Activated CD4-positive, CD25-positive, alpha-beta regulatory T cell (primary cell): ENCODE data around the gene TERB2.
"Not testable (repeated sequence)": the region's sequence is repeated elsewhere in the genome, so short reads cannot be mapped to it uniquely, and the experiment has no call there.

Experiments
- DNase-seq, 4 experiments: peaks; one replicate each; lab custom pipeline; 2025; lab: John Stamatoyannopoulos, UW

The TERB2 gene, protein sequence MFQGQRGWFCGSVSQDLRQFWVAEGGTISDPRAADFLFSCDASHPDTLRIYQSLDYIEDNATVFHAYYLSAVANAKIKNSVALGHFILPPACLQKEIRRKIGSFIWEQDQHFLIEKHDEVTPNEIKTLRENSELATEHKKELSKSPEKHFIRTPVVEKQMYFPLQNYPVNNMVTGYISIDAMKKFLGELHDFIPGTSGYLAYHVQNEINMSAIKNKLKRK

DNA sequence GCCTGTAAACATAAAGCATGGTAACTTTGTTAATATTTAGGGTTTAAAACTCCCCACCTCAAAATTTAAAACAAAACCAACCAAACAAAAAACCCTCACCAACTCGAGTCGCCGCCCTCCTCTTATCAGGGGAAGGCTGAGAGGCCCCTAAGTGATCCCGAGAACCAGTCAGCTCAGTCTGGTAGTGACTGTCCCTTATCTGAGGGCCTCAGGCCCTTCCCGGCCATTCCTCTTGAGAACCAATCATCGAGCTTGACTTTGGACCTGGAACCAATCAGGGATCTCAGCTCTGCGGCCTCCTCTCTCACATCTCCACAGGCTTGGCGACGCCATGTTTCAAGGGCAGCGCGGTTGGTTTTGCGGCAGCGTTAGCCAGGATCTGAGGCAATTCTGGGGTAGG lies at the start of gene TERB2:
Gene TERB2 (plus strand): TSS at position 300 of the 400 bp plus-strand sequence. CDS start 32 bp downstream, at position 332.
- no peak for DNase-seq

DNA sequence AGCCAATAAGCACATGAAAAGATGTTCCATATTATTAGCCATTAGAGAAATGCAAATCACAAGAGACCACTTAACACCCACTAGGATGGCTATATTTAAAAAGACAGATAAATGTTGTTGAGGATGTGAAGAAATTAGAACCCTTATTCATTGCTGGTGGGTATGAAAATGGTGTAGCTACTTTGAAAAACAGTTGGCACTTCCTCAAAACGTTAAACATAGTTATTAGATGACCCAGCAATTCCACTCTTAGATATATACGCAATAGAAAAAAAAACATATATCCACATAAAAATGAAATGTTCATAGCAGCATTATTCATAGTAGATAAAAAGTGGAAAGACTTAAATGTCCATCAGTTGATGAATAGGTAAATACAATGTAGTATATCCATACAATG lies 47.1 kb upstream of the TERB2 start:
- no peak for DNase-seq

DNA sequence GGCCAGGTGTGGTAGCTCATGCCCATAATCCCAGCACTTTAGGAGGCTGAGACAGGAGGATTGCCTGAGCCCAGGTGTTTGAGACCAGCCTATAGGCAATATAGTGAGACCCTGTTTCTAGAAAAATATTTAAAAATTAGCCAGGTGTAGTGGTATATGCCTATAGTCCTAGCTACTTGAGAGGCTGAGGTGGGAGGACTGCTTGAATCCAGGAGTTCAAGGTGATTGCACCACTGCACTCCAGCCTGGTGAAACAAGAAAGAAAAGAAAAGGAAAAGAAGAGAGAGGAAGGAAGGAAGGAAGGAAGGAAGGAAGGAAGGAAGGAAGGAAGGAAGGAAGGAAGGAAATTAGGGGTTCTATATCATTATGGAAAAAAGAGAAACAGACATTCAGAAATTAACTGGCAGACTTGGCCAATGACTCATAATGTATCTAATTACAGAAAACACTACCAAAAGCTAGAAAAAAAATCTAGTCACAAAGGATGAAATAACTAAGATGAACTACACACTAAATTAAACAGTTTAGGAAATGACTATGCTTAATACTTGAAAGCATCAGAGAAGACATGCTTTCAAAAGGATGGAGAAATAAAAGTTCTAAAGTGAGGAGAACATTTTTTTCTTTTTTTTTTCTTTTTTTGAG lies 45.4 kb upstream of the TERB2 start:
- no peak for DNase-seq

DNA sequence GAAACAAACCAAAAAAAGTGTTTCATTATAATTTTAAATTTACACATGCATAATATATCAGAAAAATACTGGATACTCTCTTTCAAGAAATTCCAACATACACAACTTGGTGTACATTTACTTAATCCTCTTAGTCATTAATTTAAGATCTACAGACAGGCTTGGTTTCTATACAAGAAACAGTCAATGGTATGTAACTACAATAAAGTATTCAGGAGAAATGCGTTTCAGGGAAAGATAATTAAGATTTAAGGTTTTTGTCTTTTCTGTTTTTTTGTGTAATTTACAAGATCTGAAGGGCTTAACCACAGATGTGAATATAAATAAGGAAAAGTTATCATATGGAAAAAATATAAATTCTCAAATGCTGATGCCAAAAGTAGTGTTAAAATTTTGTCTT lies 44.3 kb upstream of the TERB2 start:
- DNase-seq, result not testable (repeated sequence)

- not testable (repeated sequence) for DNase-seq
Measured at GRCh38 chr15:44912974-44913448, 43.5 kb upstream of the TERB2 start.

DNA sequence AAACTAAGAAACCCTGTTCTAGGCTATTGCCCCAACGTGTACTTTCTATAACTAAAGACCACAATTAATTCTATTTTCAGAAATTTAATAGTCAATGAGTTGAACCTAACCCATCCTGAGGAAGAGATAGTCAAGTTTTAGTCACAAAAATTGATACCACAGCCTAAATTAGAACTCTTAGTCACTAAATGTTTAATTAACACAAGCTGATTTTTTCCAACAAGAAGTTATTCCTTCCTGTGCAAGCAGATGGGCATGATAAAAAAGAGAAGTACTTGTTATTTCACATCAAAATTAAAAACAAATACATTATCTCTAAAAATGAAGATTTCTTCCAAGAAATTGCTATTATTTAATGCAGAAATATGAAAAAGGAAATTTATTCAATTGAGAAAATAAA lies 38.4 kb upstream of the TERB2 start:
- DNase-seq, result no peak

DNA sequence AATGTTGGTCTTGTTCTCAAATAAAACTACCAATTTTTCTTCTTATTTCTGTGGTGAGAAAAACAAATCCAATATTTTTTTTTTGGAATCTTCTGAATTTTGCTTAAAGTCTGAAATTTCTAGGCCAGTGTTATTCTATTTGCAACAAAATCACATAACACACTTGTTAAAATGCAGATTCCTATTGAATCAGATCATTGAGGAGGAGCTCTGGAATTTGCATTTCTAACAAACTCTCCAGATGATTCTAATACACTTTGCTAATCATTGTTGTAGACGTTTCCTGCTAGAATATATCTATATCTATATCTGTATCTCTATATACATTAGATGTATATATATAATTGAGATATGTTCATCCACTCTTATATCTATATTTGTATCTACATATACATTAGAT lies 27.8 kb upstream of the TERB2 start:
- DNase-seq, result not testable (repeated sequence)

DNA sequence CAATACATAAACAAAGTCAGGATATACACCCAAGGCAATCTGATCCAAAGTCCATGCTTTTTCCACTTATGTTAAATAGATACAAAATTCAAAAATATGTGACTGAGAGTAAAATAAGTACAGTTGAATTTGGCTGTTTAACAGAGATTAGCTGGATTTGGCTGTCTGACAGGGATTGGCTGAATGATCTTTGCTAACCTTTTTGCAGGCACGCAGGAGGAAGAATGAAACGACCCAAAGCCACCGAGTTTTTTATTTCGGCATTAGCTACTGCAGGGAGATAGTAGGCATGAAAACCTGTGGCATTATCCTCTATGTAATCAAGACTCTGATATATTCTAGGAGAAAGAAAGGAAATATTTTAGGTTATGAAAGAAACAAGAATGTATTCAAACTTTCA lies 26.2 kb upstream of the TERB2 start:
- DNase-seq, result not testable (repeated sequence)

GRCh38 chr15:44958302-44958701 lies 1.8 kb downstream of the TERB2 start:
- DNase-seq, result not testable (repeated sequence)

DNA sequence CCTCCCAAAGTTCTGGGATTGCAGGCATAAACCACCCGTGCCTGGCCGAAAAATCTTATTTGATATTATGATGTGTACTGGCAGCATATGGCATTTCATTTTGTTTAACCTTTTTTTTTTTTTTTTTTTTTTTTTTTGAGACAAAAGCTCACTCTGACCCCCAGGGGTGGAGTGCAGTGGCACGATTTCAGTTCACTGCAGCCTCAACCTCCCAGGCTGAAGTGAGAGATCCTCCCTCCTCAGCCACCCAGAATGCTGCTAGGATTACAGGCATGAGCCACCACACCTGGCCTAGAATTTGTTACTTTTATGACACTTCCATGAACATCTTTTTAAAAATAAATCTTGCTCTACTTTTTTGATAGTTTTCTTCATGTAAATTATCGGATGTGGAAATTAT lies 12.0 kb downstream of the TERB2 start:
- no peak for DNase-seq

GRCh38 chr15:44971036-44971435 lies 14.5 kb downstream of the TERB2 start:
- DNase-seq, result no peak

GRCh38 chr15:44976183-44976582 lies 19.7 kb downstream of the TERB2 start:
- not testable (repeated sequence) for DNase-seq

DNA sequence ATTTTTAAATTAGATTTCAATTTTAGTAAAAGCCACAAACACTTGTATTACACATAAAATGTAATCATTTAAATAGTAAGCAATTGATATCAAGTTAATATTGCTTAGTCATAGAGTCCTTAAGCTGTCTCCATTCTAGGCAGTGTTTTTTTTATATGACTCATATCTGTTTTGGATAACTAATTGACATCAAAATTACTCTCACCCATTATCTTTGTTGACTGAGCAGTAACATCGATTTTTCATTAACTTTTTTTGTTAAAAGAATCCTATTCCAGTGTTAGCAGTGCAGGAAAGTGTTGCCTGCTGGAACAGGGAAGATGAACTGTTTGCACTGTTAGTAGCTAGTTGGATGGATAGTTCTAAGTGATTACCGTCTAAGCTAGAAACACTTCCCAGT lies 21.3 kb downstream of the TERB2 start:
- not testable (repeated sequence) for DNase-seq

DNA sequence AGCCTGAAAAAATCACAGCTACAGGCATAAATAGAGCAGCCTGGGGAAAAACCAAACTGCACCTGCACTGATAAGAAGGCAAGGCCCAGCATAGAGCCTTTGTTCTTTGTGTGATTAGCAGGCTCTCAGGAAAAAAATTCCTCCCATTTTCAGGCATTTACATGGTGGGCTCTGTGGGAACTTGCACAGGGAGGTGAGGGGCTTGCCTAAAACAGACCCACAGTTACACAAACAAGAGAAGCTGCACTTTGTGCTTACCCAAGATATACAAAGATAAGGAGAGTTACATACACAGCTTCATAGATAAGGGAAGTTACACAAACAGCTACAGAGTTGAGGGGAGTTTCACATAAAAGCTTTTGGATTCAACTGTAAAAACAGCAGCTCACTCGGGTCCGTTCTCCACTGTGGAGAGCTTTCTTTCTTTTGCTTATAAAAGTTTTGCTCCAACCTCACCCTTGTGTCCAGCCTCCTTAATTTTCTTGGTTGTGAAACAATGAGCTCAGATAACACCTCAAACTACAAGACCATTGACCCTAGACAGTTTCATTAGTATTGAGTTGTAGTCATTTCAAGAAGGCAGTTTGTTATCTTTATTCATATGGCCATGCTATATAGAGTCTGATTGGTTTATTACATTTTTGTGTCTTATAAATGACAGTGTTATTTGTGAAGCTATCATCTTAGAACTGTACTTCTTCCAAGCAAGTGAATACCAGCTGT lies 23.3 kb downstream of the TERB2 start:
- not testable (repeated sequence) for DNase-seq

- not testable (repeated sequence) for DNase-seq
Measured at GRCh38 chr15:44984144-44984543, 27.7 kb downstream of the TERB2 start.

- not testable (repeated sequence) for DNase-seq
Measured at GRCh38 chr15:44986346-44987055, 30.0 kb downstream of the TERB2 start.

DNA sequence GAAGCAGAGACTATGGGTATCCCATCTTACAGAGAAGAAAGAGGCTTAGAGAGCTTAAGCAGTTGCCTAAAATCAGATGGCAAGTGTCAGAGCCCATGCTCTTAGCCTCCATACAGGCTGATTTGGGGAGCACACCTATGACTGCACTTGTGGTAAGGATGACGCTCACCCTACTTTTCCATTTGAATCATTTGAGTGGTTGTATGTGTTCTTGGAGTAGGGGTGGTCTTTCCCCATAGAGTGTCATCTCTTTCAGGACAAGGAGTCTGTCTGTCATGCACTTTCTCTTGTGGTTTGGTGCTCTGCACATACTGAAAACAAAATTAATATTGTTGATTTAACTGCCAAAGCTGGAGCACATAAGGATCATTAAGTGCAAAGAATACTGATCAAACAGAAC lies 31.2 kb downstream of the TERB2 start:
- not testable (repeated sequence) for DNase-seq

DNA sequence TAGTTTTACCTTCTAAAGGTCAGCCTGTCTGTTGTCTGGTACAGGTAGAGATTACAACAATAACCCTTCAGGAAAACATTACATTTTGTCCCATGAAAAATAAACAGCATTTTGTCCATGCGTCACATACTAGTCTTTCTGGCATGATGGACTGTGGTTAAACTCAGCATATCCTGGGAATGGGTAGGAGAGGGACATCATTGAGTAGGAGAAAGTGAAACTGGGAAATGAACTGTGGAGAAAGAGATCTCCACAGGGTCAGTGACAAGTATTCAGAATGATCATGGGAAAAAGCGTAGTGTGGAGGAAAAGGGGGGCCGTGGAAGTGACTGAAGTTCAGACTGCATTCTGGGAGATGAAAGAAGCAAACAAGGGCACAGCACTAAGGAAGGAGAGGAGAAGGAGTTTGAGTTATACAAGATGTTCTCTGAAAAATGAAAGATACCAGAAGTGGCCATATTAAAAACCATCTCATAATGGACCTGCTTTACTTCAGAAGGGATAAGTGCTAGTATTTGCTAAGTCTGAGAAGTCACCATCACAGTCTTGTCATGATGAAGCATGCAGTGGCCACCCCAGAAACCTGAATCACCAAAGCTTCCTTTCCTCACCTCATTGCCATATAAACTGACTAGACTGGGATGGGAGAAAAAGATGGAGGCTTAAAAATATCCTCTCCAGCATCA lies 31.8 kb downstream of the TERB2 start:
- DNase-seq, result not testable (repeated sequence)

DNA sequence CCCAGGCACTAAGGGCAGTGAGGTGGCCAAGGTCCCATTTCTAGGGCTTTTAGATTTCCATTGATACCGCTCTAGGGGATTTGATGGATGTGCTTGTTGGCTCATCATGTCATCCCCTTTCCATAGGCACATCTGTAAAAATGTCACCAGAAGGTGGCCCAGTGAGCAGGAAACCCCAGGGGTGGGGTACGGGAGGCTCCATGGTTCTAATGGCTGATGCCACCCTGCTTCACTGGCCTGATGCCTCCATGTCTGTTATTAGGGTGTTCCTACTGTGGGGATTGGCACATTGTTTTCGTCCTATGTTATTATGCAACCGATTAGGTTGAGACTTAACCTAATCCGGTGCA lies 32.4 kb downstream of the TERB2 start:
- DNase-seq, result not testable (repeated sequence)

- not testable (repeated sequence) for DNase-seq
Measured at GRCh38 chr15:44997632-44998031, 41.1 kb downstream of the TERB2 start.

DNA sequence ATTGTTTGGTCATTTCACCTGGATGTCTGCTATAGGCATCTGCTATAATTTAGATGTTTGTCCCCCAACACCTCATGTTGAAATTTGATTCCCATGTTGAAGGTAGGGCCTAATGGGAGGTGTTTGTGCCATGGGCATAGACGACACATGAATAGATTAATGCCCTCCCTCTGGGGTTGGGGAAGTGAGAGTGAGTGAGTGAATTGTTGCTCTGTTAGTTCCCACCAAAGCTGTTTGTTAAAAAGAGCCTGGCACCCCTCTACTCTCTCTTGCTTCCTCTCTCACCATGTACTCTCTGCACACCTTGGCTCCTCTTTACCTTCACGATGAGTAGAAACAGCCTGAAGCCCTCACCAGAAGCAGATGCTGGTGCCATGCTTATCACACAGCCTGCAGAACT lies 42.6 kb downstream of the TERB2 start:
- no peak for DNase-seq

GRCh38 chr15:45001180-45001579 lies 44.7 kb downstream of the TERB2 start:
- DNase-seq, result not testable (repeated sequence)
